GM12872 (cell line): ENCODE measurements around the gene CNOT4.

Source experiments
- CTCF ChIP-seq: IDR thresholded peaks from 3 replicates; pipeline ENCODE4 v1.5.1; 2011; ENCODE audit warnings: low read depth, mild to moderate bottlenecking, low read length, moderate library complexity; ENCODE audit not compliant: insufficient read depth

Gene CNOT4

GRCh38 chr7:135383525-135384175 is 126.3 kb downstream of the CNOT4 start:
- TF ChIP-seq CTCF: no peak

GRCh38 chr7:135382173-135382572 is 127.7 kb downstream of the CNOT4 start:
- TF ChIP-seq CTCF: no peak

- TF ChIP-seq CTCF: no peak
Measured at GRCh38 chr7:135381369-135381768, 128.5 kb downstream of the CNOT4 start.

- TF ChIP-seq CTCF: no peak
Measured at GRCh38 chr7:135380351-135380750, 129.6 kb downstream of the CNOT4 start.

GRCh38 chr7:135377171-135377570 is 132.7 kb downstream of the CNOT4 start:
- no peak for TF ChIP-seq CTCF

- TF ChIP-seq CTCF: no peak
Measured at GRCh38 chr7:135375908-135376699, 133.8 kb downstream of the CNOT4 start.

GRCh38 chr7:135374736-135375135 is 135.2 kb downstream of the CNOT4 start:
- TF ChIP-seq CTCF: no peak
